Endothelial cell of umbilical vein (primary cell): ENCODE results near the gene GAS5. TPM values are rescaled to one million over a fixed set of nuclear protein-coding genes. Genes with fewer than 3 reads are reported as not detected.

Experiments
- BruUV-seq: library from RNA; stranded (reverse); fragments of 400-500 nt; replicated peaks from 2 replicates; lab custom pipeline; 2021; lab: Mats Ljungman, UMichigan
- CTCF ChIA-PET: fragments of 300-600, 350-600 bp; sonication (Branson Sonifier 250); formaldehyde crosslinking; loops from one replicate; lab custom pipeline; 2021; ENCODE audit warnings: antibody characterized with exemption, inconsistent platforms; lab: Charles Lee
- POLR2A ChIA-PET: fragments of 300-600, 350-600 bp; sonication (Branson Sonifier 250); formaldehyde crosslinking; loops from one replicate; lab custom pipeline; 2021; ENCODE audit warnings: antibody characterized with exemption, inconsistent platforms; lab: Charles Lee
- DNase-seq: peaks from one replicate; pipeline ENCODE4 v3.0.0-alpha.2; 2011; ENCODE audit warnings: low read depth, low spot score
- FAIRE-seq: peaks from 2 replicates; lab custom pipeline; 2011; peaks lifted over from hg19 to GRCh38; lab: Jason Lieb, UNC
- H2AFZ ChIP-seq: 2 replicates; pipeline ENCODE4 v1.6.0; 2012; ENCODE audit warnings: low read depth, low read length, control low read depth, inconsistent platforms
- H3K27ac ChIP-seq: 2 replicates; pipeline ENCODE4 v1.5.1; 2011; ENCODE audit warnings: low read depth, mild to moderate bottlenecking, control low read depth, low read length, moderate library complexity; ENCODE audit not compliant: insufficient read depth
- H3K27me3 ChIP-seq, 2 experiments: 2 replicates each; pipeline versions ENCODE4 v1.6.0 to v1.6.1; 2011; ENCODE audit warnings: low read length in 2 of 2, mixed read lengths in 1 of 2; ENCODE audit not compliant: control insufficient read depth in 2 of 2, insufficient read depth in 2 of 2
- H3K36me3 ChIP-seq, 2 experiments: 2 replicates in 1 of 2; 3 replicates in 1 of 2; pipeline ENCODE4 v1.5.1; 2011; ENCODE audit warnings: low read length in 2 of 2, mild to moderate bottlenecking in 1 of 2, moderate library complexity in 1 of 2; ENCODE audit not compliant: control insufficient read depth in 2 of 2, insufficient read depth in 2 of 2; ENCODE audit errors: extremely low read depth in 1 of 2
- H3K4me1 ChIP-seq: 3 replicates; pipeline ENCODE4 v1.5.1; 2011; ENCODE audit warnings: mild to moderate bottlenecking, low read length; ENCODE audit not compliant: control insufficient read depth, insufficient read depth; ENCODE audit errors: extremely low read depth
- H3K4me2 ChIP-seq: 2 replicates; pipeline ENCODE4 v1.6.1; 2011; ENCODE audit warnings: low read length, control low read depth, mixed read lengths; ENCODE audit not compliant: insufficient read depth
- H3K4me3 ChIP-seq, 3 experiments: fragments of 200-600 bp in 1 of 3; sonication (generic), shearing (Covaris generic) in 1 of 3; replicated peaks in 1 of 3; 2 replicates each; pipeline ENCODE4 v1.5.1; 2011 to 2016; ENCODE audit warnings: control low read depth in 3 of 3, low read length in 3 of 3, mild to moderate bottlenecking in 2 of 3, inconsistent platforms in 1 of 3, low read depth in 1 of 3, moderate library complexity in 1 of 3; ENCODE audit not compliant: insufficient read depth in 1 of 3
- H3K79me2 ChIP-seq: 2 replicates; pipeline ENCODE4 v1.6.0; 2012; ENCODE audit warnings: low read length, inconsistent platforms; ENCODE audit not compliant: control insufficient read depth, insufficient read depth
- H3K9ac ChIP-seq: replicated peaks from 2 replicates; pipeline ENCODE3; 2011; ENCODE audit warnings: low read length, control low read depth; ENCODE audit not compliant: insufficient read depth; ENCODE audit errors: extremely low read depth
- H3K9me1 ChIP-seq: replicated peaks from 3 replicates; pipeline ENCODE4 v1.6.0; 2011; ENCODE audit warnings: mild to moderate bottlenecking, low read length; ENCODE audit not compliant: control insufficient read depth, insufficient read depth; ENCODE audit errors: extremely low read depth
- H3K9me3 ChIP-seq: replicated peaks from 2 replicates; pipeline ENCODE4 v1.5.1; 2012; ENCODE audit warnings: low read length, inconsistent platforms; ENCODE audit not compliant: control insufficient read depth, insufficient read depth
- H4K20me1 ChIP-seq: replicated peaks from 2 replicates; pipeline ENCODE3; 2011; ENCODE audit warnings: mild to moderate bottlenecking, low read length; ENCODE audit not compliant: control insufficient read depth, insufficient read depth; ENCODE audit errors: extremely low read depth
- CTCF ChIP-seq, 2 donors: IDR thresholded peaks; 1 replicate in 1 of 2; 2 replicates in 1 of 2; pipeline ENCODE4 v1.5.1; 2011; ENCODE audit warnings: low read length in 2 of 2, mild to moderate bottlenecking in 2 of 2, moderate library complexity in 2 of 2, control low read depth in 1 of 2, inconsistent platforms in 1 of 2, low read depth in 1 of 2; ENCODE audit not compliant: insufficient read depth in 1 of 2; ENCODE audit errors: extremely low read depth in 1 of 2
- EZH2 ChIP-seq: IDR thresholded peaks from 2 replicates; pipeline ENCODE4 v1.6.1; 2012; ENCODE audit warnings: borderline replicate concordance, low read depth, mild to moderate bottlenecking, moderate library complexity, low read length, inconsistent platforms; ENCODE audit not compliant: severe bottlenecking
- FOS ChIP-seq: IDR thresholded peaks from 2 replicates; pipeline ENCODE4 v1.6.1; 2011; ENCODE audit warnings: mild to moderate bottlenecking, low read length, moderate library complexity, borderline replicate concordance; ENCODE audit not compliant: insufficient read depth
- GATA2 ChIP-seq: IDR thresholded peaks from 2 replicates; pipeline ENCODE4 v1.7.0; 2011; ENCODE audit warnings: low read depth, mild to moderate bottlenecking, moderate library complexity, mixed read lengths, low read length; ENCODE audit not compliant: insufficient read length, insufficient read depth
- JUN ChIP-seq: IDR thresholded peaks from 2 replicates; pipeline ENCODE4 v1.6.1; 2011; ENCODE audit warnings: borderline replicate concordance, low read depth; ENCODE audit not compliant: insufficient read length, insufficient read depth
- MYC ChIP-seq: IDR thresholded peaks from one replicate; pipeline ENCODE4 v1.6.1; 2011; ENCODE audit warnings: mild to moderate bottlenecking, low read depth, low read length
- POLR2A ChIP-seq: IDR thresholded peaks from 2 replicates; pipeline ENCODE4 v1.6.1; 2012; ENCODE audit warnings: low read depth, mild to moderate bottlenecking, control low read depth, low read length
- POLR2AphosphoS5 ChIP-seq: IDR thresholded peaks from 2 replicates; pipeline ENCODE4 v1.6.1; 2012; ENCODE audit warnings: low read depth, mild to moderate bottlenecking, control low read depth, low read length, moderate library complexity; ENCODE audit not compliant: insufficient read depth
- dilution Hi-C: fragments of 300-500 bp; cut with MboI; formaldehyde crosslinking; loops from one replicate; pipeline ENCODE4 v1.15.0; 2019; ENCODE audit warnings: low sequenced_read_pairs; ENCODE audit not compliant: extremely low pct_ligation_motif_present
- intact Hi-C: fragments of 100-400 bp; cut with micrococcal nuclease; formaldehyde crosslinking; loops from one replicate; pipeline ENCODE4 v1.10.0; 2022
- polyA plus RNA-seq, 4 experiments: library from polyadenylated mRNA; depleted of rRNA in 3 of 4; stranded (reverse) in 3 of 4; unstranded in 1 of 4; fragments of >200 nt; gene quantifications; 2 replicates each; pipeline versions ENCODE4 v1.2.1 to v1.2.3, GENCODE V29; 2011 to 2012; ENCODE audit warnings: missing spikeins in 1 of 4
- total RNA-seq: library from RNA; stranded (reverse); gene quantifications from 2 replicates; pipeline ENCODE4 v1.2.3, GENCODE V29; 2021
- TF ChIP-seq, protein P1 (sequence below): IDR thresholded peaks from 2 replicates; pipeline ENCODE4 v1.6.1; 2011; ENCODE audit not compliant: insufficient read depth, insufficient read length

GAS5 gene
- total and polyA plus RNA-seq, 2 donors (not counting 3 experiments of a cell fraction or from before 2014, with no cell fraction given): 343 to 492 TPM

DNA sequence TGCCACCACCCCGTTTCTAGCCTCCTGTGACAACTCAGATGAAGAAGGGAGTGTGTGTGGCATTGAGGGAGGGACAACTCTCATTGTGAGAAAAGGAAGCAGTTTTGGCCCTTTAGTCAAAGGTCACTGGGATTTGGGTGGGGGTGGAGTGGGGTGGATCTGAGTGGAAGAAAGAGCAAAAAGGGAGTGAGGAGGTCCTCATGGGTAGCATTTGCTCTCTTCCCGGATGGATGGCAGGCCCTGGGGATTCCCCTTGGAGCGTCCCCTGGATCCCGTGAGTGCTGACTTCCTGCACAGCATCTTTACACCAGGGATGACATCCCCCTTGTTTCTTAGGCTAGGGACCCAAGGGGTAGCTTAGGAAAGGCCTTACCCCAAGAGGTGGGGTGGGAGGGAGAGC, 48.9 kb upstream of the GAS5 start:
- Histone ChIP-seq H3K79me2 (no peaks in the 10 kb centered on the region), H3K9me1 (no peaks in the 10 kb centered on the region), H2AFZ (no peak overlapping the region), H3K9me3 (no peaks in the 10 kb centered on the region), H4K20me1 (no peaks in the 10 kb centered on the region), H3K4me2 (no peak overlapping the region), H3K4me3 (no peak overlapping the region), H3K27ac (no peak overlapping the region), H3K27me3 (no peaks in the 10 kb centered on the region), H3K9ac (no peak overlapping the region), H3K36me3 (no peaks in the 10 kb centered on the region), H3K4me1 (no peaks in the 10 kb centered on the region)
- TF ChIP-seq, protein P1, sequence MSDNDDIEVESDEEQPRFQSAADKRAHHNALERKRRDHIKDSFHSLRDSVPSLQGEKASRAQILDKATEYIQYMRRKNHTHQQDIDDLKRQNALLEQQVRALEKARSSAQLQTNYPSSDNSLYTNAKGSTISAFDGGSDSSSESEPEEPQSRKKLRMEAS: no peak
- TF ChIP-seq JUN (no peak), CTCF (IDR thresholded peaks at IDR 0.05; ENCODE audit: extremely low read depth in 1 of 2, insufficient read depth in 1 of 2, low read depth in 1 of 2, low read length in 2 of 2) (no peak), POLR2AphosphoS5 (no peak), MYC (no peak), EZH2 (no peak), GATA2 (no peak), FOS (no peak), POLR2A (no peak)
- dilution Hi-C loops: no loop called here
- intact Hi-C loops: no loop called here
- ChIA-PET POLR2A (no interaction called here), CTCF (interaction anchor here (2.0 kb wide), 1 partner anchor 14 kb away, joined by 5 read pairs; no protein-coding TSS in a partner anchor)
- DNase-seq: no peak
- no peak for FAIRE-seq
- BruUV-seq: no TSS peak
